Smooth muscle cell of the brain vasculature (primary cell): ENCODE measurements around the gene SLC37A4.
"Not testable (repeated sequence)": the region's sequence is repeated elsewhere in the genome, so short reads cannot be mapped to it uniquely, and the experiment has no call there.

Experiments used
- DNase-seq: peaks from one replicate; pipeline ENCODE4 v3.0.0-alpha.2; 2012; ENCODE audit warnings: low read depth, low spot score

SLC37A4 gene

GRCh38 chr11:119042927-119043326 is 12.2 kb upstream of the SLC37A4 start:
- no peak for DNase-seq

GRCh38 chr11:119041821-119042514 is 11.3 kb upstream of the SLC37A4 start:
- DNase-seq, result no peak

- DNase-seq, result not testable (repeated sequence)
Observed at GRCh38 chr11:119039471-119039870, 8.8 kb upstream of the SLC37A4 start.

- no peak for DNase-seq
Observed at GRCh38 chr11:119038884-119039283, 8.2 kb upstream of the SLC37A4 start.

GRCh38 chr11:119034813-119035212 is 4.1 kb upstream of the SLC37A4 start:
- no peak for DNase-seq

GRCh38 chr11:119033421-119033820 is 2.7 kb upstream of the SLC37A4 start:
- DNase-seq, result not testable (repeated sequence)

GRCh38 chr11:119031912-119032280 is 1.2 kb upstream of the SLC37A4 start:
- DNase-seq, result no peak

- no peak for DNase-seq
Observed at GRCh38 chr11:119030029-119030328, 698 bp downstream of the SLC37A4 start.

- no peak for DNase-seq
Observed at GRCh38 chr11:119029340-119030028, 1.2 kb downstream of the SLC37A4 start.

- no peak for DNase-seq
Observed at GRCh38 chr11:119029069-119029339, 1.7 kb downstream of the SLC37A4 start.

GRCh38 chr11:119028346-119029068 is 2.2 kb downstream of the SLC37A4 start:
- no peak for DNase-seq

- no peak for DNase-seq
Observed at GRCh38 chr11:119027561-119028345, 2.9 kb downstream of the SLC37A4 start.

GRCh38 chr11:119026970-119027369 is 3.7 kb downstream of the SLC37A4 start:
- DNase-seq, result no peak

- DNase-seq, result no peak
Observed at GRCh38 chr11:119025978-119026766, 4.5 kb downstream of the SLC37A4 start.

- DNase-seq, result no peak
Observed at GRCh38 chr11:119025541-119025940, 5.1 kb downstream of the SLC37A4 start.

GRCh38 chr11:119025099-119025473 is 5.6 kb downstream of the SLC37A4 start:
- no peak for DNase-seq

GRCh38 chr11:119024430-119025098 is 6.1 kb downstream of the SLC37A4 start:
- no peak for DNase-seq

GRCh38 chr11:119023741-119024140 is 6.9 kb downstream of the SLC37A4 start:
- no peak for DNase-seq

- DNase-seq, result no peak
Observed at GRCh38 chr11:119021631-119022030, 9.0 kb downstream of the SLC37A4 start.

- no peak for DNase-seq
Observed at GRCh38 chr11:119019996-119020395, 10.7 kb downstream of the SLC37A4 start.
